ENCODE data around the gene CBFB.

DNA sequence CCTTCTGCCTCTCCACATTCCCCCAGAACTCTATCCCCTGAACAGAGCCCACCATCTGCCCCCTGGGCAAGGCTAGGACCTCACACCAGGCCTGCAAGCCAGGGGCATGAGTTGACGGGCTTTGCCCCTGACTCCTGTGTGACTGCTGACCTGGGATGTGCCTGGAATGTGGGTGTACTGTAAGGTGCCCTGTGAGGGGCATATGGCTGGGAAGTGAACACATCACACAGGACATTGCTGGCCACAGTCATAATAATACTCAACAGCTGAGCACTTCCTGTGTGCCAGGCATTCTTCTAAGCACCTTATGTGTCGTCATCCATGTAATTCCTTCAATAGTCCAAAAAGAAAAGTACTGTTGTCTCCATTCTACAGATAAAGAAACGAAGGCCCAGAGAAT, 27.2 kb upstream of the CBFB start:
- TF ChIP-seq CTCF (IDR thresholded peaks at IDR 0.05) = no peak
- TF ChIP-seq EP300 (IDR thresholded peaks at IDR 0.05) = no peak
- no peak for TF ChIP-seq POLR2AphosphoS5 (IDR thresholded peaks at IDR 0.05)

All from suprapubic skin (tissue), 4 donors.